Heart left ventricle (tissue), 13 donors: ENCODE results near the gene TNFRSF11A.

Experiments
- CTCF ChIP-seq, 12 donors: fragments of 200-600 bp; sonication (generic) in 4 of 12; IDR thresholded peaks; one replicate each; pipeline versions ENCODE4 v1.5.0 to v1.8.0; 2018 to 2022; ENCODE audit warnings: antibody characterized with exemption in 12 of 12, mild to moderate bottlenecking in 5 of 12
- POLR2A ChIP-seq, 2 donors: fragments of 450-650 bp; IDR thresholded peaks; one replicate each; pipeline ENCODE4 v1.6.1; 2017; ENCODE audit warnings: antibody characterized with exemption in 2 of 2, mild to moderate bottlenecking in 2 of 2, moderate library complexity in 2 of 2
- donor health status: ischemic (EF 13 %, LVEDD 7.1; RV severe dilation, severe dysfunction).
- donor health status: DM: no; HTN: yes; CAD: no.
- donor health status: DM: no; HTN: no; CAD: no.
- donor health status: ischemic (EF 25% LVEDD 6.9; RV normal size, moderate dysfunction).
- donor health status: ischemic (EF 25% LVEDD 5.7; RV mildly dilated, moderate dysfunction).
- donor health status: ischemic (EF 35%, LVEDD 5.7; RV mildly dilated, moderate dysfunction).
- donor health status: nonischemic (EF 11% LVEDD 7.7; RV severe dilation, severe dysfunction).
- donor health status: DM: yes; HTN: yes; CAD: no.
- donor health status: PGD.
- donor health status: ischemic (EF 29% LVEDD 5.4; RV normal size, mild dysfunction).
- donor health status: nonischemic (EF 23%, LVEDD 6.1; RV moderate dilation, normal function).

GRCh38 chr18:62402342-62402948 is 77.3 kb downstream of the TNFRSF11A start:
- TF ChIP-seq POLR2A (IDR thresholded peaks at IDR 0.05), result no peak
- no peak for TF ChIP-seq CTCF (IDR thresholded peaks at IDR 0.05)
